C4-2B (cell line): ENCODE data around the gene PROM1.

ENCODE experiments used
- H3K27ac ChIP-seq: fragments of 450-650 bp; 2 replicates; pipeline ENCODE4 v1.5.1; 2017
- CTCF ChIP-seq: fragments of 450-650 bp; conservative IDR thresholded peaks from 2 replicates; pipeline ENCODE4 v1.5.1; 2017; ENCODE audit warnings: mild to moderate bottlenecking
- ZFX ChIP-seq: fragments of 450-650 bp; IDR thresholded peaks from 2 replicates; pipeline ENCODE4 v1.6.1; 2017

Gene PROM1

GRCh38 chr4:16026160-16026761, 57.6 kb downstream of the PROM1 start:
- TF ChIP-seq CTCF (peak; percentile 79), ZFX (no peak)
- H3K27ac ChIP-seq = no peak overlapping the region

GRCh38 chr4:16025268-16025667, 58.6 kb downstream of the PROM1 start:
- H3K27ac ChIP-seq = no peak overlapping the region
- TF ChIP-seq ZFX = no peak
- TF ChIP-seq CTCF = no peak

GRCh38 chr4:16023776-16024408, 59.9 kb downstream of the PROM1 start:
- no peak for TF ChIP-seq CTCF
- TF ChIP-seq ZFX = no peak
- no peak overlapping the region for H3K27ac ChIP-seq

GRCh38 chr4:16021804-16022560, 61.8 kb downstream of the PROM1 start:
- H3K27ac ChIP-seq = no peak overlapping the region
- TF ChIP-seq CTCF = no peak
- TF ChIP-seq ZFX = no peak

- no peak for TF ChIP-seq ZFX
- TF ChIP-seq CTCF = no peak
- no peak overlapping the region for H3K27ac ChIP-seq
These were observed 64.2 kb downstream of the PROM1 start for GRCh38 chr4:16019649-16020048.

GRCh38 chr4:16018841-16019240, 65.0 kb downstream of the PROM1 start:
- TF ChIP-seq ZFX (no peak), CTCF (no peak)

GRCh38 chr4:16018061-16018676, 65.7 kb downstream of the PROM1 start:
- no peak overlapping the region for H3K27ac ChIP-seq
- TF ChIP-seq ZFX = no peak
- no peak for TF ChIP-seq CTCF

More at GRCh38 chr4:16018841-16019240, 65.0 kb downstream of the PROM1 start:
- H3K27ac ChIP-seq = no peak overlapping the region
